Gastrocnemius medialis (tissue), 4 donors: ENCODE measurements around the gene SLAMF8. TPM values are rescaled to one million over a fixed set of nuclear protein-coding genes. Genes with fewer than 3 reads are reported as not detected.

ENCODE experiments used
- ATAC-seq, 2 donors: fragments of 150-250 bp; one replicate each; pipeline ENCODE4 v1.9.1; 2016
- DNase-seq, 2 donors: peaks; one replicate each; pipeline ENCODE4 v3.0.0-alpha.2; 2019
- H3K27ac ChIP-seq, 4 donors: fragments of 200-600 bp; sonication (generic); 1 replicate in 1 of 4; 2 replicates in 3 of 4; pipeline ENCODE4 v1.5.1; 2016 to 2018; ENCODE audit warnings: mild to moderate bottlenecking in 2 of 4, moderate library complexity in 1 of 4
- H3K27me3 ChIP-seq, 3 donors: fragments of 200-600 bp; sonication (generic) in 2 of 3; 1 replicate in 1 of 3; 2 replicates in 2 of 3; pipeline versions ENCODE4 v1.5.1 to v1.6.0; 2016 to 2019; ENCODE audit warnings: mild to moderate bottlenecking in 1 of 3, moderate library complexity in 1 of 3
- H3K36me3 ChIP-seq, 2 donors: fragments of 200-600 bp; sonication (generic) in 1 of 2; one replicate each; pipeline ENCODE4 v1.5.1; 2017 to 2018
- H3K4me1 ChIP-seq, 2 donors: fragments of 200-600 bp; sonication (generic) in 1 of 2; one replicate each; pipeline ENCODE4 v1.5.1; 2016 to 2017; ENCODE audit warnings: mild to moderate bottlenecking in 2 of 2
- H3K4me3 ChIP-seq, 4 donors: fragments of 200-600 bp; sonication (generic) in 3 of 4; 1 replicate in 1 of 4; 2 replicates in 3 of 4; pipeline ENCODE4 v1.5.1; 2016 to 2019; ENCODE audit warnings: mild to moderate bottlenecking in 2 of 4
- H3K9me3 ChIP-seq, 3 donors: fragments of 200-600 bp; sonication (generic) in 2 of 3; 1 replicate in 1 of 3; 2 replicates in 2 of 3; pipeline ENCODE4 v1.5.1; 2016 to 2019
- CTCF ChIP-seq, 5 experiments: fragments of 450-650 bp in 3 of 5; fragments of 200-600 bp in 2 of 5; sonication (generic) in 2 of 5; IDR thresholded peaks in 4 of 5; conservative IDR thresholded peaks in 1 of 5; 1 replicate in 4 of 5; 2 replicates in 1 of 5; pipeline ENCODE4 v1.5.1; 2016 to 2019; ENCODE audit warnings: antibody characterized with exemption in 5 of 5, mild to moderate bottlenecking in 3 of 5, moderate library complexity in 3 of 5
- POLR2A ChIP-seq, 2 donors: fragments of 450-650 bp; IDR thresholded peaks; one replicate each; pipeline ENCODE4 v1.6.1; 2017; ENCODE audit warnings: antibody characterized with exemption in 2 of 2, mild to moderate bottlenecking in 2 of 2, moderate library complexity in 2 of 2
- in situ Hi-C, 4 donors: fragments of 200-750 bp; cut with MboI; loops; one replicate each; pipeline versions ENCODE4 v1.15.0 to v1.8.0; 2017; ENCODE audit warnings: low sequenced_read_pairs in 4 of 4
- intact Hi-C: fragments of 100-400 bp; cut with DNase I; formaldehyde crosslinking; loops from one replicate; pipeline ENCODE4 v1.15.1; 2023; ENCODE audit warnings: low total_unique reads
- total RNA-seq, 4 donors: library from RNA; depleted of rRNA; stranded (reverse); fragments of >200 nt; gene quantifications; one replicate each; pipeline versions ENCODE4 v1.1.0 to v1.2.3, GENCODE V29; 2016

The SLAMF8 gene
- total RNA-seq, 4 donors from 2014 or later, result 0.75 to 2.3 (median 2.0) TPM; not detected in 1

DNA sequence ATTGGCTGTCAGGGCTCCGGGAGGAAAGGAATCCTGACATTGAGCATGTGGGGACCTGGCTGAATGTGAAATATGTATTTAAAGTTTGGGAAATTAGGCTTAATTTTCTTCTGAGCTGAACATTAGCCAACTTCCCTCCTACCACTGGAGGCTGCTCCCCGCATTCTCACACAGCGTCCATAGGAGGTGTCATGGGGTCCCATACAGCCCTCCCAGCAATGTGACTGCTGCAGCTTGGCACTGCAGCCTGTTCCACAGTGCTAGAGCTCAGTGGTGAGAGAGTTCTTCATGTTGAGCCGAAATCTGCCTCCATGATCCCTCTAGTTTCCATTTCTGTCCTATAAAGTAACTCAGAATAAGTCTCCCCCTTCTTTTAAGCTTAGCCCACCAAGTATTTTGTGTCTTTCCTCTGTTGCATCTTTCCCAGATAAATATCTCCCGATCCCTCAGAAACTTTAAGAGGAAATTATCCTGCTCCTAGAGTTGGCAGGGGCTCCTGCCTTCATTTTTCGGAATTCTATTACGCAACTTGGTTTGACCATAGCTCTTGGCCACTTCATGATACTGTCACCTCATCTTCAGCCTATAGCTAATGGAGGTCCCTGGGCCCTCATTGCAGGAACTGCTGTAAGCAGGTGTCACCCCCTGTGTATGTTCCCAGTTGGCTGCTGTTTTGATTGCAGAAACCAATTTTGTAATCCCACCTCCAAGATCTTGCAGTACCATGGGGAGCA lies 22.6 kb upstream of the SLAMF8 start:
- H3K36me3 ChIP-seq, result no peaks in the 10 kb centered on the region
- ATAC-seq (no peak), DNase-seq (no peak)
- no peaks in the 10 kb centered on the region for H3K4me1 ChIP-seq
- intact Hi-C loops, result no loop called here
- H3K27ac ChIP-seq, result no peak overlapping the region
- in situ Hi-C loops, result loop anchor here in 1 of 4 donors (5.0 to 10.0 kb wide), 2 partner anchors 51 to 88 kb away; no protein-coding TSS in a partner anchor
- no peak overlapping the region for H3K4me3 ChIP-seq
- H3K9me3 ChIP-seq, result no peaks in the 10 kb centered on the region
- no peaks in the 10 kb centered on the region for H3K27me3 ChIP-seq
- TF ChIP-seq POLR2A (IDR thresholded peaks at IDR 0.05) (no peak), CTCF (IDR thresholded peaks at IDR 0.05 in 4 of 5, conservative IDR thresholded peaks at IDR 0.05 in 1 of 5) (no peak)

DNA sequence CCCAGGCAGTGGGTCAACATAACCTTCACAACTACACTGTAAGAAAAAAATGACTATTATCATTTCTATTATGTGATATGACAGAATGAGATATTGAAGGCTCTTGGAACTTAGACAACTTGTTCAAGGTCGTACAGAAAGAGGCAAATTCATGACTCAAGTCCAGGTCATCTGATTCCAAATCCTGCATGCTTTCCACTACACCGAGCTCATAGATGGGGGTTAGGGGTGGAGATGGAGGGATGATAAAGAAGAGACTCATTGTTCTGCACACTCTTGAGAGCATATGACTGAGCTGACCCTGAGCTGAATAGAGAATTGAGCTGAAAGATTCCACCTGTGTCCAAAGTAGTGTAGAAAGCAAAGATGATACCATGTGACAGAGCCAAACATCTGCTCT lies 21.7 kb upstream of the SLAMF8 start:
- in situ Hi-C loops, result loop anchor here in 1 of 4 donors (5.0 to 10.0 kb wide), 2 partner anchors 50 to 87 kb away; no protein-coding TSS in a partner anchor
- H3K4me1 ChIP-seq, result no peaks in the 10 kb centered on the region

GRCh38 chr1:159815926-159816325 lies 10.7 kb upstream of the SLAMF8 start:
- DNase-seq (no peak), ATAC-seq (no peak)
- Histone ChIP-seq H3K4me3 (no peak overlapping the region), H3K9me3 (no peaks in the 10 kb centered on the region), H3K27me3 (no peaks in the 10 kb centered on the region), H3K36me3 (no peaks in the 10 kb centered on the region), H3K27ac (no peak overlapping the region), H3K4me1 (no peaks in the 10 kb centered on the region)
- intact Hi-C loops (no loop called here), in situ Hi-C loops (no loop called here)
- TF ChIP-seq CTCF (IDR thresholded peaks at IDR 0.05 in 4 of 5, conservative IDR thresholded peaks at IDR 0.05 in 1 of 5) (no peak), POLR2A (IDR thresholded peaks at IDR 0.05) (no peak)

More for the DNA sequence above, 21.7 kb upstream of the SLAMF8 start:
- ATAC-seq (no peak), DNase-seq (no peak)
- TF ChIP-seq POLR2A (IDR thresholded peaks at IDR 0.05) (no peak), CTCF (IDR thresholded peaks at IDR 0.05 in 4 of 5, conservative IDR thresholded peaks at IDR 0.05 in 1 of 5) (no peak)
- intact Hi-C loops, result no loop called here
- H3K27ac ChIP-seq, result no peak overlapping the region
- no peaks in the 10 kb centered on the region for H3K9me3 ChIP-seq
- no peak overlapping the region for H3K4me3 ChIP-seq
- no peaks in the 10 kb centered on the region for H3K36me3 ChIP-seq
- no peaks in the 10 kb centered on the region for H3K27me3 ChIP-seq

DNA sequence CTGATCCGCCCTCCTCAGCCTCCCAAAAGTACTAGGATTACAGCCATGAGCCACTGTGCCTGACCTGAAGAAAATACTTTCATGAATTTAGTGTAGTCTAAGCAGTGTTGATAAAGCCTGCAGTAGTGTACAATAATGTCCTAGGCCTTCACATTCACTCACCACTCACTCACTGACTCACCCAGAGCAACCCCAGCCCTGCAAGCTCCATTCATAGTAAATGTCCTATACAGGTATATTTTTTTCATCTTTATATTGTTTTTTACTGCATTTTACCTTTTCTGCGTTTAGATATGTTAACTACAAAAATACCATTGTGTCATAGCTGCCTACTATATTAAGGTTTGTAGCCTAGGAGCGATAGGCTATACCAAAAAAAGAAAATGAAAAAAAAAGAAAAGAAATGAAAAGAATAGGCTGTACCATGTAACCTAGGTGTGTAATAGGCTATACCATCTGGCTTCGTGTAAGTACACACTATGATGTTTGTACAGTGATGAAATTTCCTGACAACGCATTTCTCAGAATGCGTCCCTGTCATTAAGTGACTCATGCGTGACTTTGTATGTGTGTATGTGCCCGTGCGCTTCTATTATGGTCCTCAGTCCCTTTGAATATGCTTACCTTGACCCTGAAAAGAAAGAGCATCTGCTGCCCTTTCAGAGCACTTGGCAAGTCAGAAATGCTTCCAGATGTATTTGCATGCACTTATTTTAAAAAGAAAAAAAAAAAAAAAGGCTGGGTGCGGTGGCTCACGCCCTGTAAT lies 9.2 kb upstream of the SLAMF8 start:
- H3K27ac ChIP-seq, result no peak overlapping the region
- ATAC-seq (no peak), DNase-seq (no peak)
- no peak overlapping the region for H3K4me3 ChIP-seq
- in situ Hi-C loops (no loop called here), intact Hi-C loops (no loop called here)
- H3K4me1 ChIP-seq, result no peaks in the 10 kb centered on the region
- no peak for TF ChIP-seq CTCF (IDR thresholded peaks at IDR 0.05 in 4 of 5, conservative IDR thresholded peaks at IDR 0.05 in 1 of 5)
- TF ChIP-seq POLR2A (IDR thresholded peaks at IDR 0.05), result no peak
- no peaks in the 10 kb centered on the region for H3K27me3 ChIP-seq
- H3K36me3 ChIP-seq, result no peaks in the 10 kb centered on the region
- H3K9me3 ChIP-seq, result no peaks in the 10 kb centered on the region
